Colonic mucosa (tissue), 4 donors: Measurements from ENCODE around the gene C16orf95. TPM values are rescaled to one million over a fixed set of nuclear protein-coding genes. Genes with fewer than 3 reads are reported as not detected.

Experiments used
- DNase-seq: peaks from one replicate; pipeline ENCODE4 v3.0.0-alpha.2; 2020
- H3K27ac ChIP-seq: fragments of 200-600 bp; one replicate; pipeline ENCODE4 v1.8.0; 2021
- H3K27me3 ChIP-seq: fragments of 200-600 bp; one replicate; pipeline ENCODE4 v1.8.0; 2021
- H3K36me3 ChIP-seq: fragments of 200-600 bp; one replicate; pipeline ENCODE4 v1.8.0; 2021
- H3K4me1 ChIP-seq: fragments of 200-600 bp; one replicate; pipeline ENCODE4 v1.8.0; 2021; ENCODE audit warnings: mild to moderate bottlenecking
- H3K4me3 ChIP-seq: fragments of 200-600 bp; one replicate; pipeline ENCODE4 v1.8.0; 2021
- H3K9ac ChIP-seq, 2 donors: one replicate each; pipeline ENCODE4 v1.7.0; 2013; ENCODE audit warnings: control low read depth in 2 of 2, low read depth in 2 of 2, low read length in 2 of 2
- H3K9me3 ChIP-seq: fragments of 200-600 bp; one replicate; pipeline ENCODE4 v1.8.0; 2021
- intact Hi-C: fragments of 100-400 bp; cut with DNase I; formaldehyde crosslinking; loops from one replicate; pipeline ENCODE4 v1.14.1; 2022
- total RNA-seq, 2 donors: library from RNA; stranded (reverse); fragmentation: NEBNext Ultra II Directional in 1 of 2; extraction: Animal tissue kit (Norgen Biotek cat#: 25700) in 1 of 2; gene quantifications; one replicate each; pipeline ENCODE4 v1.2.1, GENCODE V29; 2021
- TF ChIP-seq, protein P1 (sequence below): fragments of 200-600 bp; IDR thresholded peaks from one replicate; pipeline ENCODE4 v1.8.0; 2022; ENCODE audit warnings: antibody characterized with exemption, mild to moderate bottlenecking
- donor health status: healthy.
- donor health status: DM: no; HTN: no; CAD: no.
- donor health status: DM: no; HTN: no; CAD: no.

C16orf95 gene
- total RNA-seq, 2 donors from 2014 or later = 5.0 to 9.7 TPM

DNA sequence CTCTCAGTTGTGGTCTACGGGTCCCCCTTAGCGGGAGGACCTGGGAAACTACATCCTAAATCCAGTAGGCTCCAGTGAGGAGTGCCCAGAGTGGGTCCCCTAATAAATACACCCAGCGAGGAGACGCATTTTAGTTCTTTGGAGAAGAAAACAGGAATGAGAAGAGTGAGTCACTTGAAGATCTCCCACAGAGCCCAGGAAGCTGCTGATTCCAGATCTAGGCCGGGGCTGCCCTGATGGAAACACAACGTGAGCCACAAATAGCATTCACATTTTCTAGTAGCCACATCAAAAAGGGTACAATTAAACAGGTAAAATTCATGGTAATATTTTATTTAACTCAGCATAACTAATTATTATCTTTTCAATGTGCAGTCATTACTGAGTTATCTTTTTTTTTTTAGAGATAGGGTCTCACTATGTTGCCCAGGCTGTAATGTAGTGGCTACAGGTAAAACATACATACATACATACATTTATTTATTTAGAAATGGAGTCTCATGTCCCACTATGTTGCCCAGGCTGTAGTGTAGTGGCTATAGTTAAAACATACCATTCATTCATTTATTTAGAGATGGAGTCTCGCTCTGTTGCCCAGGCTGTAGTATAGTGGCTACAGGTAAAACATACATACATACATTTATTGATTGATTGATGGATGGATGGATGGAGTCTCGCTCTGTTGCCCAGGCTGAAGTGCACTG lies 44.9 kb upstream of the C16orf95 start:
- DNase-seq = no peak
- Histone ChIP-seq H3K36me3 (peaks cover 5% of the 10 kb centered on the region), H3K4me3 (no peak overlapping the region), H3K9ac (no peak overlapping the region), H3K4me1 (peaks cover 13% of the 10 kb centered on the region), H3K9me3 (no peaks in the 10 kb centered on the region), H3K27ac (no peak overlapping the region), H3K27me3 (no peaks in the 10 kb centered on the region)
- TF ChIP-seq, protein P1, sequence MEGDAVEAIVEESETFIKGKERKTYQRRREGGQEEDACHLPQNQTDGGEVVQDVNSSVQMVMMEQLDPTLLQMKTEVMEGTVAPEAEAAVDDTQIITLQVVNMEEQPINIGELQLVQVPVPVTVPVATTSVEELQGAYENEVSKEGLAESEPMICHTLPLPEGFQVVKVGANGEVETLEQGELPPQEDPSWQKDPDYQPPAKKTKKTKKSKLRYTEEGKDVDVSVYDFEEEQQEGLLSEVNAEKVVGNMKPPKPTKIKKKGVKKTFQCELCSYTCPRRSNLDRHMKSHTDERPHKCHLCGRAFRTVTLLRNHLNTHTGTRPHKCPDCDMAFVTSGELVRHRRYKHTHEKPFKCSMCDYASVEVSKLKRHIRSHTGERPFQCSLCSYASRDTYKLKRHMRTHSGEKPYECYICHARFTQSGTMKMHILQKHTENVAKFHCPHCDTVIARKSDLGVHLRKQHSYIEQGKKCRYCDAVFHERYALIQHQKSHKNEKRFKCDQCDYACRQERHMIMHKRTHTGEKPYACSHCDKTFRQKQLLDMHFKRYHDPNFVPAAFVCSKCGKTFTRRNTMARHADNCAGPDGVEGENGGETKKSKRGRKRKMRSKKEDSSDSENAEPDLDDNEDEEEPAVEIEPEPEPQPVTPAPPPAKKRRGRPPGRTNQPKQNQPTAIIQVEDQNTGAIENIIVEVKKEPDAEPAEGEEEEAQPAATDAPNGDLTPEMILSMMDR = no peak
- intact Hi-C loops = no loop called here

DNA sequence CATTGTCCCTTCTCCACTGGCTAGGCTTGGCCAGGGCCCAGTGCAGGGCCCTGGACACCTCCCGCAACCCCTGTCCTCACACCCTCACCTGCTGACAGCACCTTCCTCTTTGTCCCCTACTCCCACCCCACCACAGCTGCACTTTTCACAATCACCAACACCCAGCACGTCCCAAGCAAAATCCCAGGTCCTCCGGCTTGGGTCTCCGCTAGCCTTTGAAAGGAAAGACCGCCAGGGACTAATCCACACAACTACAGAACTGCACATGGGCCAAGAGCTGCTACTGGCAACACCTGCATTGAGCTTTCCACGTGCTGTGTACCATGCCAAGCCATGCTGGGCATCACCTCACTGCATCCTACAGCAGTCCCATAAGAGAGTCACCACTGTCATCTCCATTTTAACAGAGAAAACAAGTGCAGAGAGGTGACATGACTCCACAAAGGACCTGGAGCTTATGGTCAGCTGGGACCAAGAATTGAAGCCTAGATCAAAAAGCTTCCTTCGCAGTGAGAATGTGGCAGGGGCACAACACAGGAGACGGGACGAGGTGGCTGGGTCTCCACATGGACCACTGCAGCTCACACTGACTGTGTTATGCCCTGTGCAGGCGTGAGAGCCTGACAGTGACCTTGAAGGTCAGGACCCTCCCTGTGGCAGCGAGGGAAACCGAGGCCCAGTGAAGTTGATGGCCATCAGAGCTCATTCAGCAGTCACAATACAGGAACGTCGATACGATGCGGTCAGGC lies 43.8 kb upstream of the C16orf95 start:
- TF ChIP-seq, protein P1 = no peak
- no peak for DNase-seq
- intact Hi-C loops = no loop called here
- Histone ChIP-seq H3K9me3 (no peaks in the 10 kb centered on the region), H3K27ac (no peak overlapping the region), H3K27me3 (no peaks in the 10 kb centered on the region), H3K4me1 (peaks cover 7% of the 10 kb centered on the region), H3K36me3 (peaks cover 5% of the 10 kb centered on the region), H3K4me3 (no peak overlapping the region), H3K9ac (no peak overlapping the region)

DNA sequence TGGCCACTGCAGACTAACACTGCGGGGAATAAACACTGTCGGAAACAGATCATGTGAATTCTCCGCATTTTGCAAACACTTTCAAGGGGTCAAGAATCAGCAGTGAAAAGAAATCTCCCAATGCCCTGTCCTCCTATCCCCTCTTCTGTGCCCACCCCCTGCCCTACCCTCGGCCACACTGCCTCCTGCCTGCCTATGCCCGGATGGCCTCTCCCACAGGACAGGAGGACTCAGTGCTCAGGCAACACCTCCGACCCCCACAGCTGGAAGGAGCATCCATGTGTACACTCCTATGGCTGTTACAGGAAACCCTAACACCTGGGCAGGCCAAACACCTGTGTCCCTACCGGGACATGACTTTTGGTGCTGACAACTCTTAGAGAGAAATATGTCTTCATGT lies 41.9 kb upstream of the C16orf95 start:
- TF ChIP-seq, protein P1 = no peak
- intact Hi-C loops = no loop called here
- H3K36me3 ChIP-seq = peaks cover 5% of the 10 kb centered on the region
- H3K27me3 ChIP-seq = no peaks in the 10 kb centered on the region
- DNase-seq = no peak
- no peaks in the 10 kb centered on the region for H3K9me3 ChIP-seq
- peaks cover under 1% of the 10 kb centered on the region for H3K4me1 ChIP-seq
- H3K27ac ChIP-seq = no peak overlapping the region
- no peak overlapping the region for H3K4me3 ChIP-seq
- H3K9ac ChIP-seq = no peak overlapping the region

DNA sequence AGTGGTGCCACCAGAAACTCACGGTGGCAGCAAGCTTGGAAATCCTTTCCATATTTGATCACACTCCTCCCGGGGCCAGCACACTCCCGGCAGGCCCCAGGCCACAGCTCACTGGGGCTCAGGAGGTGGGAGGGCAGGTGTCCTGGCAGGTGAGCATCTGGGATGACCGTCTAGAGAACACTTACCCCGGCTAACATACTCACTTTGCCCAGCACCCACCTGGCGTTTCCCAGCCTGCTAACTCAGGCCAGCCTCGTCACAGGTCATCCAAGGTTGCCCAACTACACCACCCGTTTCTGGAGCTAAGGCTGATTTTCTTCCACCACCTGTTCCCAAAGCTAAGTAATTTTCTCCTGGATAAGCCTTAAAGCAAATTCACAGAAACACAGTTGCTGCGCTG lies 41.5 kb upstream of the C16orf95 start:
- Histone ChIP-seq H3K4me3 (no peak overlapping the region), H3K9ac (no peak overlapping the region), H3K4me1 (no peaks in the 10 kb centered on the region), H3K9me3 (no peaks in the 10 kb centered on the region), H3K36me3 (peaks cover 5% of the 10 kb centered on the region), H3K27ac (no peak overlapping the region), H3K27me3 (no peaks in the 10 kb centered on the region)
- TF ChIP-seq, protein P1 = no peak
- no peak for DNase-seq
- intact Hi-C loops = no loop called here

DNA sequence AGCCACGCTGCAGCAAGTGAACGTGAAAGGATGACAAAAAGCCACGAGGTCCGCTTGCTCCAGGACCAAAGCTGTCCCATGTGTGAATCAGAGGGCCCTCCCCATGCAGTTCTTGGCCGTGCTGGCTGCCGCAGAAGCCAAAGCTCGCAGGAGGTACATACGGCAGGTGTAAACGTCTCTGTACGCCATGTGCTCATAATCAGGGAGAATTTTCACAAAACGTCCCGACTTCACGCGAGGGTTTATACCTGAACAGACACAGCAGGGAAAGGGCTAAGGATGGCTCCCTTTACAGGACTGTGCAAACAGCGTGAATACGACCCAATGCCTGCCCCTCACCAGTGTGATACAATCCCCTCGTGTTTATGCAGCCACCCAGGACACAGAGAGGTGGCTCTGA lies 41.1 kb upstream of the C16orf95 start:
- TF ChIP-seq, protein P1 = no peak
- intact Hi-C loops = no loop called here
- Histone ChIP-seq H3K27ac (no peak overlapping the region), H3K36me3 (peaks cover 5% of the 10 kb centered on the region), H3K4me3 (no peak overlapping the region), H3K4me1 (no peaks in the 10 kb centered on the region), H3K9me3 (no peaks in the 10 kb centered on the region), H3K27me3 (no peaks in the 10 kb centered on the region), H3K9ac (no peak overlapping the region)
- no peak for DNase-seq
